CD4-positive, alpha-beta T cell treated with Interleukin-1 beta for 1 hour (primary cell): ENCODE measurements around the gene OR6B1.
"Not testable (repeated sequence)": the region's sequence is repeated elsewhere in the genome, so short reads cannot be mapped to it uniquely, and the experiment has no call there.

Experiments used
- DNase-seq, 2 donors: peaks; one replicate each; pipeline ENCODE4 v3.0.0-alpha.2; 2020 to 2022

Gene OR6B1

DNA sequence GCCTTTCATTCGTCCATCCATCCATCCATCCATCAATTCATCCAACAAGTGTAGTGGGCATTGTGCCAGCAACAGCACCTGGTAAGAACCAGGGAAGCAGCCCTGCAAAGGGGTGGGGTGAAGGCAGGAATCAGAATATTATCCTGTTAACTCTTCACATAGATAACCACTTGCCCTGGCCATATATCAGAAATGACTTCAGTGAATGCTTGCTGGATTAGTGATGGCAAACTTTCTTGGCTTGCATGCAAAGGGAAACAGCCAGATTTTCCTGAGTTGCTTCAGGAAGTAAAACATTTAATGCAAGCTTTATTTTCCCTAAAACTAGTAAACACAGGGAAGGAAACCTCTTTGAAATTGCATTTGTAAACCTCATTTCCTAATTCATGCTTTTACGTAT lies 49.4 kb downstream of the OR6B1 start:
- no peak for DNase-seq

DNA sequence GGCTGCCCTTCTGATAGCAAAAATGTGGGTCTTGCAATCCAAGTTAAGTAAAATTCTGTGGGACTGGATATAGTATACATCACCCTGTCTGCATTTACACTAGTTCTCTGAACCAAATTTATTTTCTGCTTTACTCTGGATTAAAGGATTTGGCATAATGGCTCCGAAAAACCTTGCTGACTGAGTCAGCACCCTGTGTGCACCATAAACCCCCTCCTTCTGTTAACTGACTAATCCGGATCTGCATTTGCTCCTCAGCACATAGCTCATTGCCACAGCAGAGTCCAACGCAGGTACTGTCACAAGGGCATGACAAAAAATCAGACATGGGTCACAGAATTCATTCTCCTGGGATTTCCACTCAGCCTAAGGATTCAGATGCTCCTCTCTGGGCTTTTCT lies 50.0 kb downstream of the OR6B1 start:
- no peak for DNase-seq

DNA sequence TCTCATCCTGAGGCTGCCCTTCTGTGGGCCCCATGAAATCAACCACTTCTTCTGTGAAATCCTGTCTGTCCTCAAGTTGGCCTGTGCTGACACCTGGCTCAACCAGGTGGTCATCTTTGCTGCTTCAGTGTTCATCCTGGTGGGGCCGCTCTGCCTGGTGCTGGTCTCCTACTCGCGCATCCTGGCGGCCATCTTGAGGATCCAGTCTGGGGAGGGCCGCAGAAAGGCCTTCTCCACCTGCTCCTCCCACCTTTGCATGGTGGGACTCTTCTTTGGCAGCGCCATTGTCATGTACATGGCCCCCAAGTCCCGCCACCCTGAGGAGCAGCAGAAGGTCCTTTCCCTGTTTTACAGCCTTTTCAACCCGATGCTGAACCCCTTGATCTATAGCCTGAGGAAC lies 50.8 kb downstream of the OR6B1 start:
- DNase-seq = not testable (repeated sequence)

DNA sequence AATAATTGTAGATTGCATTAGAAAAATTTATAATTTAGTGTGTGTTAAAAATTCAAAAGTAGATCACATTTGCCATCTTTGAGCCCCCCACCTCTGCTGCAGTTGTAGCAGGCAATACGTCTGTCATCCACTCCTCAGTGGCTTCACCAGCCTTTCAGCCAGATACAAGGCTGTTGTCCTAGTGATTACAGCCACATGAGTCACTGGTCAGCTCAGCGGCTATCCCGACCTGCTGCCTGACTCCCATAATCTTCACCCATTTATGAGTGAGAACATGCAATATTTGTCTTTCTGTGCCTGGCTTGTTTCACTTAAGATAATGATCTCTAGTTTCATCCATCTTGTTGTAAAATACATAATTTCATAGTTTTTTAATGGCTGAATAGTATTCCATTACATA lies 57.8 kb downstream of the OR6B1 start:
- DNase-seq = no peak
